NCI-H2171 (cell line): ENCODE results near the gene SLC25A1.
A peak's percentile ranks its signal among the peaks of the same experiment; 100 is the strongest.
"Not testable (repeated sequence)": the region's sequence is repeated elsewhere in the genome, so short reads cannot be mapped to it uniquely, and the experiment has no call there.

Experiments used
- DNase-seq: peaks from one replicate; lab custom pipeline; 2025; lab: John Stamatoyannopoulos, UW

The SLC25A1 gene

DNA sequence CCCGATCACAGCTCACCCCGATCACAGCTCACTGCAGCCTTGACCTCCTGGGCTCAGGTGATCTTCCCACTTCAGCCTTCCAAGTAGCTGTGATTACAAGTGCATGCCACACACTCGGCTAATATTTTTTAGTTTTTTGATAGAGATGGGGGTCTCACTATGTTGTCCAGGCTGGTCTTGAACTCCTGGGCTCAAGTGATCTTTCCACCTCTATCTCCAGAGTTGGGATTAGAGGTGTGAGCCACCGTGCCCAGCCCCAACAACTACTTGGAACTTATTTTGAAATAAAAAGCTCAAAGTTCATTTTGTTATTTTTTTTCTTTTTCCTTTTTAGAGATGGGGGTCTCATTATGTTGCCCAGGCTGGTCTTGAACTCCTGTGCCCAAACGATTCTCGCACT, 27.8 kb upstream of the SLC25A1 start:
- no peak for DNase-seq

DNA sequence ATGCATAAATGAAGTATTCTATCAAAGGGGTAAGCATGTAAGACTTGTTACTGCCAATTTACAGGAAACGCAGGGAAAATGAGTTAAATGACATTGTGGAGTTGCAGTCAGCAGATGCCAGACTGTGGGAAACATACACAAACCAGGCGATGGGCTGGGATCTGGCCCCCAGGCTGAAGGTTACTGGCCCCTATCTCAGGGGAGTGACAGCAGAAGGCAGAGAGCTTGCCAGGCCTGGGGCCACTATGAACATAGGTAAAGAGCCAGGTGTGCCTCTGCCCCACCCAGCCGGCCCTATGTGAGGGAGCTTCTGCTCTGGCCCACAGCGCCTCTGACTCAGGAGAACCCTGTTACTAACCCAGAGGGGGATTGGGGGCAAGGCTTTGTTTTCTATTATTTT, 26.1 kb upstream of the SLC25A1 start:
- DNase-seq, result no peak

DNA sequence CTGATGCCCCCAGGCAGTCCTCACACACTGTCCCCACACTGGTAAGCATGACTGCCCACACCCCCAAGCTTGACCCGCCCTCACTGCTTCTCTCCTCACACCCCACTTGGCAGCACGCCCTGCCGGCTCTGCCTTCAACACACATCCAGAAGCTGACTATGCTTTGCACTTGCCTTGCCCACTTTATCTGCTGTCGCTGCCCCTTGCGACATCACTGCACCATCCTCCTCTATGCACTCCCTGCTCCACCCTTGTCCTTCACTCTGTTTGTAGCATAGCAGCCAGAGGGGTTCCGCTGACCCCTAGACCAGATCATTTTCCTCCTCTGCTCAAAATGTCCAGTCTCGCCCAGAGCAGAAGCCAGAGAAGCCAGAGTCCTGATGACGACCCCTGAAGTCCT, 25.3 kb upstream of the SLC25A1 start:
- no peak for DNase-seq

DNA sequence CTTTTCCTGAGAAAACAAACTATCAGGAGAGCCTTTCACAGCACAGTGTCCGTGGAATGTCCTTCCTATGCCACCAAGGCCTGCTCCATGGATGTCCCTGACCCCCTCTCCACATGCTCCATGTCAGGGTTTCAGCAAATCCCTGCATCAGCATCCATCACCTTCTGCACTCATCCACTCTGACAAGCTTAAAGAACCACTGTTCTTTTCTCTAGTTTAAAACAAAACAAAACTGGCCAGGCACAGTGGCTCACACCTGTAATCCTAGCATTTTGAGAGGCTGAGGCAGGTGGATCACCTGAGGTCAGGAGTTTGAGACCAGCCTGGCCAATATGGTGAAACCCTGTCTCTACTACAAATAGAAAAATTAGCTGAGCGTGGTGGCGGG, 24.3 kb upstream of the SLC25A1 start:
- DNase-seq, result not testable (repeated sequence)

DNA sequence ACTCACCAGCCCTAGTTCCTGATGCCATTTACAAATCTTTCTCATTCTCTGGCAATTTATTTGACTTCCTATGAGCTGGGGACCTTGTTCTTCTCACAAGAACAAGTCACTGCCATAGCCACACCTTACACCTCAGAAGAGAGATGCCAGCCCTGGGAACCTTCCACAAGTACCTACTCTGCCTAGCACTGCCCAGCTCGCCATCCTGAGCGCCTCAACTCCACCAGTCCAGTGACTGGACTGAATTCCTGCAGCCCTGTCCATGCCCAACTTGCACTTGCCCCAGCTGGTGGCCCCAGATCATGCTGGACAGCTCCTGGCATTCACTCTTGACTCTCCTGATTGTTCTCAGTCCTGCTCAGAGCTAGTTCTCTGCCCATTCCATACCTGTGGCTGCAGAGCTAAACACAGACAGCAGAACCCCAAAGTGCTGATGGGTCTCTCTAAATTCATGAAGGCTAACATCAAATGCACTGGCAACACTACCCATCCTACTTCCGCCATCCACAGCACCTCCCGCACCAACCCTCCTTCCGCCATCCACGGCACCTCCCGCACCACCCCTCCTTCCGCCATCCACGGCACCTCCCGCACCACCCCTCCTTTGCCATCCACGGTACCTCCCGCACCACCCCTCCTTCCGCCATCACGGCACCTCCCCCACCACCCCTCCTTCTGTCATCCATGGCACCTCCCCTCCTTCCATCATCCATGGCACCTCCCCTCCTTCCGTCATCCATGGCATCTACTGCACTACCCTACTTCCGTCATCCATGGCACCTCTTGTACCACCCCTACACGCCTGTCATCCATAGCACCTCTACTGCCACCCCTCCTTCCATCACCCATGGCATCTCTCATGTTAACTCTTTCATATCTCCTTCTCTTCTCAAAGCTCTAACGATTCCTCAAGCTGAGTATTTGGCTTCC, 23.6 kb upstream of the SLC25A1 start:
- no peak for DNase-seq

DNA sequence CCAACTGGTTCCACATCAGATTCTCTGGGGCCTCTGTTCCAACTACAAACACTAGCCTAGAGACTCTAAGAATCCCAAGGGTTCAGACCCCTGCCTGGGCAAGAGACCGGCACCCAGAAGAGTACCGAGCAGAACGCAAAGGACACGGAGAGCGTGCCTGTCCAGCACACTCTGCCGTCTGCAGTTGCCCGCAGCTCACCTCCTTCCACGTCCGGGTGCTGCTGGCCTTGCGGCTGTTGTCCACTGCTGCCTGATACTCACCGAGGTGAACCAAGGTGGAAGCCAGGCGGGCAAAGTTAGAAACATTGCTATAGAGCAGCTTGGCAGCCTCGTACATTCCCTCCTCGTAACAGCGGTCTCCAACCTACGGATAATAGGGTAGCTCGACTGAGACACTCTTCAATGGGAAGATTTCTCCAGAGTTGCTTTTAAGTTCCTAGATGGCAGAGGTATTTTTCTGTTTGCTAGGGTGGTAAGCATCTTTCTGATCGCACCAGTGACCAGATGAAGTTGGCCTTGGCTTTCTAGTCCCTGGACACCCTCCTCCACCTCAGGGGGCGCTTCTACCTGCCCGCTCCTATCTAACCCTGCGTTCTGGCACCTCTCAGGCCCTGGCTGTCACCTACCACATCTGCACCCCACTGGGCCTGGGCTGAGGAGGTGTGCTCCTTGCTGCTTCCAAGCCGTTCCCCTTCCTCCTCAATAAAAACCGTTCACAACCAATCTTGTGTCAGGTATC, 22.8 kb upstream of the SLC25A1 start:
- DNase-seq, result no peak

DNA sequence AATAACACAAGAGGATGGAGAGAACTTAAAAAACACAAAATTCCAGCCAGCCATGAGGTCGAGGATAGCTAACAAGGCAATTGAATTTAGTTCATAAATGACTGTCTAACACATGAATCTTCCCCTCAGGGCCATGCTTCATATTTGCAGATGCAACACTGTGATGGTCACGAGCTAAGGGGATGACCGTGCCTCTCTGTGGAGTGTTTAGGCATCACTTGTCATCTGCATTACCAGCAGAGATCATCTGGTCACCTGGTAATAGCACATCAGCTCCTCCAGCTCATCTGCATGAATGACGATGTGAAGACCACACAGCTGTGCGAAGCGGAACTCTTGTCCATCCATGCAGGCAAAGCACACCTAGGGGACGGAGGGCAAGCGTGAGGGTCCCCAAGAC, 20.9 kb upstream of the SLC25A1 start:
- DNase-seq, result no peak

DNA sequence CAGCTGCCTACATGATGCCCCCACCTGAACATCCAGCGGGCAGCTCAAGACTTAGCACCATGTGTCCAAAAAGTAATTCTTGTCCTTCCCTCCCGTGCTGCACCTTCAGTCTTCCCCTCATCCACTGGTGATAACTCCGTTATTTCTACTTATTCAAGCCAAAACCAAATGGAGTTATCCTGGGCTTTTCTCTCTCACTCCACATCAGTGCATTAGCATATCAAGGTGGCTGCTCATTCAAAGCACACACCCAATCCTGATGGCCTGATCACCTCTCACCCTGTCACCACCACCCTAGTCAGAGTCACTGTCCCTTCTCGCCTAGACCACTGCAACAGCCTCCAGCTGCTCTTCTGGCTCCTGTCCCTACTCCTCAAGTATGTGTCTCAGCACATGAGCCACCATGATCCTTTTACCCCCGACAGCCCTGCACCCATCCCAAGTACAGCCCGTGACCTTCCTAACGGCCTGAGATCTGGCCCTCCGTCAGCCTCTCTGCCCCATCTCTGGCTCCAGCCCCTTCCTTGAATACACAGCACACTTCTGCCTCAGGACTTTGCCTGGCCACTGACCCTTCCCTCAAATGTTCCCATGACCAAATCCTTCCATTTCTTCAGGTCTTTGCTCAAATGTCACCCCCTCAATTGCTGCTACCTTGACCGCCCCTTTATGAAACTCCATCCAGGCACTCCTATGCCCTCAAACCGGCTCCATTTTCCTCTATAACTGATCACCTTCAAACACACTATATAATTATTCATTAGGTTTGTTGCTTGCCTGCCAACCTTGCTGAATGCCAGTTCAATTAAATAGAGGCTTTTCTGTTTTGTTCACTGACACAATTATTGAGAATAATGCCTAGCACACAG, 19.7 kb upstream of the SLC25A1 start:
- no peak for DNase-seq

DNA sequence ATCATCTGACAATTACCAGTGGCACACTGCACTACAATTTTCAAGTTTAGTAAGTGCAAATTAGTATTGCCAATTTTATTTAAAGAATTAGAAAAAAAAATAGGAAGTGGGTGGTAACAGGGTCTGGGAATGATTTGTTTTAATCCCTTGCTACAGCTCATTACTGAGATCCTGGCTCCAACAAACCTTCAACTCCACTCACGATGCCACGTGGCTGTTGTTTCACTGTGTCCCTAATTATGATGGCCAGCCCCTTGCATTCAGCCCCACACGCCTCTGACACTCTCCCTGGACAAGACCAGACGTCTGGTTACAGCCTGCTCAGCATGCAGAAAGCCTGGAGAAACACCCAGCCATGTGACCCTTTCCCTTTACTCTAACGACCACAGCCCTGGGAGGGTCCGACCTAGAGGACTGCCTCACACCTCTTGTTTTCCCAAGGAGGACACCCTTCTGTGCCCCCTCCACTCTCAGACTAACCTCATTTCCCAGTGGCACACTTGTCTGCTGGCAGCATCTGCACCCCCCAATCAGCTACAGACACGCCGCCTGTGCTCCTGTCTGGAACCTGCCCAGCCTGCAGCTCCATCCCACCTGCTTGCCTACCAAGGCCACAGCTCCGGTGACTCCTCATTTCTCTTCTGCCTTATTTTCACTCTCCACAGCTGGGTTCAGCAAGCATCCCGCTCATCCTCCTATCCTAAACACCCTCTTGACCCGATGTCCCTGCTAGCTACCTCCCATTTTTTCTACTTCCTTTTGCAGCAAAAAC, 18.5 kb upstream of the SLC25A1 start:
- DNase-seq, result no peak

DNA sequence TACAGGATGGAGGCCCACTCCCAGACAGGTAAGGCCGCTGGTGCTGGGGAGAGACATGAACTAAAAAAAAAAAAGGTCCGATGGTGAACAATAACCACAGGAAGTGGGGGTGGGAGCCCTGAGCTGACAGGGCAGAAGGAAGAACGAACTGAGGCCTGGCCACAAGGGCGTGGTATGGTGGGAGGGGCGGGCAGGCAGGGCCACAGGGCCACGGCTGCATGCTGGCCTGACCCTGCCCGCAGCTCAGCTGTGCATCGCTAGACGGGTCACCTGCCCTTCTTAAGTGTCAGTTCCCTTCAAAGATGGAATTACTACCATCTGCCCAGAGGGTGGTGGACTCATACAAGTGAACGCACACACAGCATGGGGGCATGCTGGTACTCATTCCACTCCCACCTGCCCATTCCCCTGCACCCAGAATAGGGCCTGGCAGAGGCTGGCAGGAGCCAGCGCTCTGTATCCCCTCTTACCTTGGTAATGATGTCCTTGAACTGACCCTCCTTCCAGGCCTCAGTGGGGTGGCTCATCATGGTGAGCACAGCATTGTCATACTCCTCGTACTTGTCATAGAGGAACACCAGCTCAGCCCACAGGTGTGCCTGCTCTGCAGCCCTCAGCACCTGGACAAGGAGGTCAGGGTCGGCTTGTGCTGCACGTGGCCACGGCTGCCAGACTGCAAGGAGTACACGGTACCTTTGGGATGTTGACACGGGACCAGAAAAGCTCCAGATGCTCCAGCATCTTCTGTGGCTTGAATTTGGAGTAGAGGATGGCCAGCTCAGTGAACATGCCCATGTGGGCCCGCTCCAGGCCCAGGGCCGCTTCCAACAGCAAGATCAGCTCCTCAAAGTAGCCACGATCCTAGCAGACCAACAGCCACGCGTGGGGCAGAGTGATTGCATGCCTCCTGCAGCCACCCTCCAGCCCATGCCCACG, 17.5 kb upstream of the SLC25A1 start:
- DNase-seq, result no peak

DNA sequence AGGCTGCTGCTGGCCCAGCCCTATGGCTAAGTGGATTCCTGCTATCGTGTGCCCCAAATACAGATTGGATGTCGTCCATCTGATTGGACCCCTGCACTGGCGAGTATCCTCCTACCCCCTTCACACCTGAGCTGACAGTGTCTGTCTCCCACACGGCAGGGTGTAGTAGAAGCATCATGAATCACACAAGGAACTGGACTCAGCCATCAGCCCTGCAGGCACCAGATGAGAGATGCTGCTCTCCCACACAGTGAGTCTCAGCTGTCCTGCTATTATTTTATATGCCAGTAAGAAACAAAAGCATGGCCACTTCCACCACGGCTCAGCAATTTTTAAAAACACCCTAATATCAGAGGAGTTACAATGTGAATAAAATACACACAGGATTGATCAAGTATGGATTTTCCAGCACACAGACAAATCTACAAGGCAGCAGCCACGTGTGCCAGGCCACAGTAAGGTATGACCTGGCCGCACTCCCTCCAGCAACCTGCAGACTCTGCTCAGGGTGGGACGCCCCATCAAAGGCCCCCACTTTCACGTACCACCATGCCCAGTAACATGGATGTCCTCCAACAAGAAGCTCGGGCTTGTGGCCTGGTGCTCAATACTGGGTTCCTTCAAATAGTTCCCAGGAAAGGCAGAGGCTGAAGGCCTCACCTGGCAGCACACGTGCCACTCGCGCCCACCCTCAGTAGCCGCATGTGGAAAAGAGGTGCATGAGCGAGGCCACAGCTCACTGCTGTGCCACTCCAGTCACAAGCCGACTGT, 16.4 kb upstream of the SLC25A1 start:
- DNase-seq, result no peak

DNA sequence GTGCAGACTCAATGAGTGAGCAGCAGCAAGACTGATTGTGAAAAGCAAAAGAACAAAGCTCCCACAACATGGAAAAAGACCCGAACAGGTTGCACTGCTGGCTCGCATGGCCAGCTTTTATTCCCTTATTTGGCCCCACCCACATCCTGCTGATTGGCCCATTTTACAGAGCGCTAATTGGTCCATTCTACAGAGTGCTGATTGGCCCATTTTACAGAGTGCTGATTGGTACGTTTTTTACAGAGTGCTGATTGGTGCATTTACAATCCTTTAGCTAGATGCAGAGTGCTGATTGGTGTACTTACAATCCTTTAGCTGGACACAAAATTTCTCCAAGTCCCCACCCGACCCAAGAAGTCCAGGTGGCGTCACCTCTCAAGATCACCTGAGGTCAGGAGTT, 15.3 kb upstream of the SLC25A1 start:
- DNase-seq, result no peak

DNA sequence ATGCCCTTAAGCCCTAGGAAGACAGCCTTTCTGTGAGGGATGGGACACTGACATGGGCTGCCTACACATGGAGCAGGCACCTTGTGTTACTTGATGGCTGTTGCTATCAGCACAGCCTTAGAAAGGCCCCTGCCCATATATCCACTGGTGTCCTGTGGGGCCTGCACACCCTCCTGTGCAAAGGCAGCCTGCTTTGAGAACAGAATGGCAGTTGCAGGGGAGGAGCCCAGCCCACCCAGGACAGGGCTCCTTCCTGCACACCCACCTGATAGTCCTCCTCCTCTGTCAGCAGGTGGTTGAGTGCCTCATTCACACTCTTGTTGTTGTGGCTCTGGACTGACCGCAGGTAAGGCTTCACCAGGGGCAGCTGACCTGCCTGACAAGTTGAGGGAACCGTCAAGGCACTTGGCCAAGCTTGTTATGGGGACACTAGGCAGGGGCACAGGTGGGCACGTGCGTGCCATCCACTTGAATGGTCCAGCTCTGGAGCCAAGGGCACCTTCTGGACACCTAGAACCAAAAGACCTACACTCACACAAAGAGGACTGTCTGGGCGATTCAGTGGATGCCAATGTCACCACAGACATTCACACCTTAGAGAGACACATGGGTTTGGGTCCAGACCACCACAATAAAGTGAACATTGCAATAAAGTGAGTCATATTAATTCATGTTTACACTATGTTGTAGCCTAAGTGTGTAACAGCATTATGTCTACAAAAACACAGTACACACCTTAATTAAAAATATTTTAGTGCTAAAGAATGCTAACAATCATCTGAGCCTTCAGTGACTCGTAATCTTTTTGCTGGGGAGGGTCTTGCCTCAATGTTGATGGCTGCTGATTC, 9.4 kb upstream of the SLC25A1 start:
- DNase-seq, result no peak

DNA sequence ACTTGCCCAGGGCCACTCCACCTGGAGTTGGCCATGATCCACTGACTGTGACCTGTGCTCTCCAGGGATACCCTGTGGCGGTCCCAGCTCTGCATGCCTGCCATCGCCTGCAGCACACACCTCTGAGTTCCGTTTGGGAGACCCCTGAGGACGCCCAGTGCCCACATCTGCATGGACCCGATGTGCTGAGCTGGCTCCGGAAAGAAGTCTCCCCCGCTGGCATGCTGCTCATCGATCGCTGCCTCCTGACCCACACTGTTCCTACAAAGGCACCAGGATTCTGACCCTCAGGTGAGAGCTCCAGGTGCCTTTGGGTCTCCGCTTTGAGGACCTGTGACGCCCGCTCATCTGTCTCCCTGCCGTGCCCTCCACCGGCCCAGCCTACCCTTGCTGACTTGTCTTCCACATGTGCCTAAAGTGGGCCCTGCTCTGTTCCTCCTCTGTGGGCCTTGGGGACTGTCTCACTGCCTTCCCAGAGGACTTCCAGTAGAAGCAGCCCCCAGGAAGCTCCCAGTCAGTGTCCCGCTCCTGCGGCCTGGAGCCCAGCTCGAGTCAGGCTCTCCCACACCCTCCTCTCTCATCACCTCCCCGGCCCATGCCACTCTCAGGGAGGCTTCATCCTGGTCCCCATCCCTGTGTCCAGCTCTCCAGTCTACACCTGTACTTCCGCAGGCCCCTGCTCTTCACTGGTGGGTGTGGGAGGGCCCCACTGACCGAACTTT, 5.9 kb upstream of the SLC25A1 start:
- no peak for DNase-seq

DNA sequence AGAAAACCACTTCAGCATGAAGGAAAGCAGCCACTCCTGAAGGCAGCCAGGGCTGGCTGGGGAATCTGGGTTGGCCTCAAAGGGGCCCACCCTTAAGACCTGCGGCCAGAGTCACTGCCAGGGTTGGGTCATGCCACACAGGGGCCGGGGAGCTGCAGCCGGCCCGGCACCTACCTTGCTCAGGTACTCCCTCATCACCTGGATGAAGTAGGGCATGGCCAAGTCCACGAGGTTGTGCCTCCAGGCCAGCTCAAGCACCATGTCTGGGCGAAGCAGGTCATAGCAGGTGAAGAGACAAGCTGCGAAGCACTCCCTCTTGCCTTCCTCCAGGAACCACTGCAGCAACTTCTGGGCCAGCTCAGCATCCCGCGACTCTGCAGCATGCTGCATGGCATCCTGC, 4.7 kb upstream of the SLC25A1 start:
- no peak for DNase-seq

DNA sequence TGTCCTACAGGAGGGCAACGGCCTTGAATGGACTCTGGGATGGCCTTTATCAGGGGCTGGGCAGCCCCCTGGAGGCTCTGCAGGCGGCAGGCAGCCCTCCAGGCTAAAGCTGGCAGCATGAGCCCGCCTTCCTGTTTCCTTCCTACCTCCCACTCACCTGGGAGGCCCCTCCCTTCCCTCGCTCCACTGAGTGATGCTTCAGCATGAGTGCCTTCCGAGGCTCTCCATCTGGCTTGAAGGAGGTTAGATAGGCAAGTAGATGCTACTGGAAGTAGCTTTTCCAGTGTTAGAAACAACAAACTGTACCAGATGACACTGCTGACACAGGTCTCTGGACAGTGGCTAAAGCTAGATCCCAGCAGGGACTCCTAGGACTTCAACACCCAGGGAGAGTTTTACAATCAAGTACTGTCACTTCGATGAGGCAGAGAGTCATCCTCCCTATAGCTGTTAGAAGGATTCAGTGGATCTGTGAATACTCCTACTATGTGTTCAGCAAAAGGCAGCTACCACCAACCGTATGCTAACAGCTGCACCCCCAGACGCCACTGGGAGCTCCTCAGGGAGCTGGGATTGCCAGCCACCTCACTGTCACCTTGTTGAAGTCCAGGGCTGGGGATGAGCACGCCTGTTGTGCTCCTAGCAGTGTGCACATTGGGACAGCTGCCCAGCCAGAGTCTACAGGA, 4.1 kb upstream of the SLC25A1 start:
- peak; percentile 70 for DNase-seq

DNA sequence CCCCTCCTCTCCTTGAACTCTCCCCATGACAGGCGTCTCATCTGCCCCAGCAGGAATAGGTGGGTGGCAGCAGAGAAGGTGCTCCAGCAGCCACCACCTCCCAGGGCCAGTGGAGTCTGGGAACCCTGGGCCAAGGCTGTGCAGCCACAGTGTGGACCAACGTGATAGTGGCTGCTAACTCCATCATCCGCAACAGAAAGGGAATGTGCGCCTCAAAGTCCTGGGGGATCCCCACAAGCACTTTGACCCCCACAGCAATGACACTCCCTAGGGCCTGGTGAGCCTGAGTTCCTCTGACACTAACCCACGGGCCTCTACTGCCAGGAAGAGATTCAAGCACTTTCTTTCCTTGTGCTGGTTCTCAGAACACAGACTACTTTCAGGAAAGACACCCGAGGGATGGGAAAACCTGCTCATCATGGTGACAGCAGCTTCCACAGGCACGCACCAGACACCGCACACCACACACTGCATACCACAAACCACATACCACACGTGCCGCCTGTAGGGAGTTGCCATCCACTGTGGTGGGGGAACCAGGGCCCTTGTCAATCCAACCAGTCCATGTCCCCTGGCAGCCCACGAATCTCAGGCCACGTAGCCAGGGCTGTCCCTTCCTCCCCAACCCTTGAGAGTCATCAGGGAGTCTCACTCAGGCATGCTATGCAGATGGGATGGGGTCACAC, 3.4 kb upstream of the SLC25A1 start:
- no peak for DNase-seq
